Spleen (tissue), 11 donors: ENCODE results near the gene SAYSD1. TPM values are rescaled to one million over a fixed set of nuclear protein-coding genes. Genes with fewer than 3 reads are reported as not detected.

ENCODE experiments used
- DNase-seq: peaks from one replicate; pipeline ENCODE4 v3.0.0-alpha.2; 2020
- H3K27ac ChIP-seq, 8 donors: fragments of 200-600 bp; sonication (generic) in 7 of 8; 1 replicate in 4 of 8; 2 replicates in 4 of 8; pipeline versions ENCODE4 v1.5.0 to v1.8.0; 2016 to 2021; ENCODE audit warnings: inconsistent platforms in 4 of 8, mild to moderate bottlenecking in 4 of 8, moderate library complexity in 1 of 8
- H3K27me3 ChIP-seq, 7 donors: fragments of 200-600 bp; sonication (generic) in 6 of 7; replicated peaks in 1 of 7; 1 replicate in 4 of 7; 2 replicates in 3 of 7; pipeline versions ENCODE4 v1.5.0 to v1.8.0; 2016 to 2021; ENCODE audit warnings: inconsistent platforms in 3 of 7, mild to moderate bottlenecking in 1 of 7
- H3K36me3 ChIP-seq, 6 donors: fragments of 200-600 bp; sonication (generic) in 5 of 6; 1 replicate in 4 of 6; 2 replicates in 2 of 6; pipeline versions ENCODE4 v1.5.0 to v1.8.0; 2016 to 2021; ENCODE audit warnings: inconsistent platforms in 2 of 6
- H3K4me1 ChIP-seq, 6 donors: fragments of 200-600 bp; sonication (generic) in 5 of 6; 1 replicate in 3 of 6; 2 replicates in 3 of 6; pipeline versions ENCODE4 v1.5.0 to v1.8.0; 2016 to 2021; ENCODE audit warnings: inconsistent platforms in 3 of 6
- H3K4me3 ChIP-seq, 8 donors: fragments of 200-600 bp; sonication (generic) in 7 of 8; 1 replicate in 4 of 8; 2 replicates in 4 of 8; pipeline versions ENCODE4 v1.5.0 to v1.8.0; 2016 to 2021; ENCODE audit warnings: inconsistent platforms in 4 of 8, mild to moderate bottlenecking in 4 of 8, moderate library complexity in 2 of 8
- H3K9me3 ChIP-seq, 8 donors: fragments of 200-600 bp; sonication (generic) in 7 of 8; 1 replicate in 4 of 8; 2 replicates in 4 of 8; pipeline versions ENCODE4 v1.5.0 to v1.8.0; 2016 to 2021; ENCODE audit warnings: inconsistent platforms in 4 of 8
- CTCF ChIP-seq, 11 experiments: fragments of 200-600 bp in 7 of 11; fragments of 450-650 bp in 4 of 11; sonication (generic) in 4 of 11; IDR thresholded peaks in 8 of 11; conservative IDR thresholded peaks in 3 of 11; 1 replicate in 7 of 11; 2 replicates in 4 of 11; pipeline versions ENCODE4 v1.4.0 to v1.8.0; 2016 to 2021; ENCODE audit warnings: antibody characterized with exemption in 11 of 11, inconsistent platforms in 4 of 11, mild to moderate bottlenecking in 1 of 11
- POLR2A ChIP-seq, 3 donors: fragments of 450-650 bp; IDR thresholded peaks; one replicate each; pipeline ENCODE4 v1.5.1; 2017; ENCODE audit warnings: antibody characterized with exemption in 3 of 3, mild to moderate bottlenecking in 1 of 3
- POLR2AphosphoS5 ChIP-seq, 3 donors: sonication (generic); formaldehyde crosslinking; IDR thresholded peaks; one replicate each; pipeline ENCODE4 v1.5.1; 2017; ENCODE audit warnings: antibody characterized with exemption in 3 of 3
- WGBS, 5 donors: extraction: QIAGEN DNeasy Blood & Tissue Kit in 3 of 5; methylation state at CpG; one replicate each; pipeline versions ENCODE4 v1.1.5 to v1.1.7; 2013 to 2018; 5-methylcytosine and 5-hydroxymethylcytosine counted together
- intact Hi-C: fragments of 100-400 bp; cut with DNase I; formaldehyde crosslinking; loops from one replicate; pipeline ENCODE4 v1.15.0; 2023; ENCODE audit warnings: low total_unique reads
- polyA plus RNA-seq, 3 donors: library from polyadenylated mRNA; stranded (reverse); fragments of 200-250 nt; gene quantifications; one replicate each; pipeline ENCODE4 v1.2.1, GENCODE V29; 2013
- total RNA-seq, 7 donors: library from RNA; depleted of rRNA in 3 of 7; stranded (reverse); fragments of >200 nt in 3 of 7; fragmentation: NEBNext Ultra II Directional in 4 of 7; extraction: Animal tissue kit (Norgen Biotek cat#: 25700) in 4 of 7; gene quantifications; one replicate each; pipeline versions ENCODE4 v1.1.0 to v1.2.1, GENCODE V29; 2016 to 2021
- donor health status: healthy with polysubstance abuse.
- donor health status: DM: no; HTN: no; CAD: no; lungs with moderate emphysema.
- donor health status: DM: no; HTN: no; CAD: no.
- donor health status: Bipolar disorder and iron deficiency.
- donor health status: healthy.
- donor health status: DM: no; HTN: no; CAD: no.
- donor health status: DM: yes; HTN: yes; CAD: no.

The SAYSD1 gene
- total and polyA plus RNA-seq, 10 donors, result 8.1 to 14.2 (median 13.2) TPM

GRCh38 chr6:39076623-39077535, 38.1 kb downstream of the SAYSD1 start:
- intact Hi-C loops, result no loop called here
- Histone ChIP-seq H3K9me3 (no peaks in the 10 kb centered on the region), H3K27me3 (peaks cover 0 to 7% (median 0%) of the 10 kb centered on the region in 7 donors), H3K36me3 (no peaks in the 10 kb centered on the region), H3K27ac (no peak overlapping the region), H3K4me1 (no peaks in the 10 kb centered on the region), H3K4me3 (no peak overlapping the region)
- TF ChIP-seq POLR2A (IDR thresholded peaks at IDR 0.05) (no peak), CTCF (IDR thresholded peaks at IDR 0.05 in 8 of 11, conservative IDR thresholded peaks at IDR 0.05 in 3 of 11) (no peak), POLR2AphosphoS5 (IDR thresholded peaks at IDR 0.05) (no peak)
- whole genome bisulfite sequencing, 5 donors, result 62 to 81% (median 71%) methylated on average over 8 to 9 of the region's 9 CpGs
- DNase-seq, result no peak

GRCh38 chr6:39075807-39076622, 39.0 kb downstream of the SAYSD1 start:
- 71 to 77% (median 76%) methylated on average over 11 of the region's 11 CpGs for WGBS, 5 donors
- Histone ChIP-seq H3K27ac (no peak overlapping the region), H3K27me3 (peaks cover 0 to 12% (median 0%) of the 10 kb centered on the region in 7 donors), H3K4me1 (no peaks in the 10 kb centered on the region), H3K4me3 (no peak overlapping the region), H3K36me3 (no peaks in the 10 kb centered on the region), H3K9me3 (no peaks in the 10 kb centered on the region)
- intact Hi-C loops, result no loop called here
- TF ChIP-seq POLR2AphosphoS5 (IDR thresholded peaks at IDR 0.05), result no peak
- no peak for TF ChIP-seq POLR2A (IDR thresholded peaks at IDR 0.05)
- no peak for TF ChIP-seq CTCF (IDR thresholded peaks at IDR 0.05 in 8 of 11, conservative IDR thresholded peaks at IDR 0.05 in 3 of 11)
- DNase-seq, result no peak

GRCh38 chr6:39075010-39075686, 39.8 kb downstream of the SAYSD1 start:
- Histone ChIP-seq H3K4me1 (no peaks in the 10 kb centered on the region), H3K27me3 (peaks cover 0 to 12% (median 0%) of the 10 kb centered on the region in 7 donors), H3K36me3 (no peaks in the 10 kb centered on the region), H3K27ac (no peak overlapping the region), H3K9me3 (no peaks in the 10 kb centered on the region), H3K4me3 (no peak overlapping the region)
- intact Hi-C loops, result no loop called here
- TF ChIP-seq POLR2A (IDR thresholded peaks at IDR 0.05) (no peak), POLR2AphosphoS5 (IDR thresholded peaks at IDR 0.05) (no peak), CTCF (IDR thresholded peaks at IDR 0.05 in 8 of 11, conservative IDR thresholded peaks at IDR 0.05 in 3 of 11) (no peak)
- 61 to 69% (median 67%) methylated on average over 12 of the region's 12 CpGs for WGBS, 5 donors
- DNase-seq, result no peak
